ENCODE measurements around the gene ZBED2.

The ZBED2 gene

GRCh38 chr3:111615880-111616279, 20.7 kb upstream of the ZBED2 start:
- DNase-seq (ENCODE audit: low read depth) = no peak
- no peak overlapping the region for H3K4me3 ChIP-seq (ENCODE audit: control insufficient read depth, low read depth, low read length)
- TF ChIP-seq CTCF (IDR thresholded peaks at IDR 0.05; ENCODE audit: control insufficient read depth, insufficient read depth, low read depth, low read length, missing control alignments) = no peak

GRCh38 chr3:111613294-111613693, 18.1 kb upstream of the ZBED2 start:
- no peak for DNase-seq (ENCODE audit: low read depth)
- TF ChIP-seq CTCF (IDR thresholded peaks at IDR 0.05; ENCODE audit: control insufficient read depth, insufficient read depth, low read depth, low read length, missing control alignments) = no peak

GRCh38 chr3:111610612-111611054, 15.5 kb upstream of the ZBED2 start:
- no peak overlapping the region for H3K4me3 ChIP-seq (ENCODE audit: control insufficient read depth, low read depth, low read length)
- TF ChIP-seq CTCF (IDR thresholded peaks at IDR 0.05; ENCODE audit: control insufficient read depth, insufficient read depth, low read depth, low read length, missing control alignments) = no peak
- DNase-seq (ENCODE audit: low read depth) = no peak

More at GRCh38 chr3:111613294-111613693, 18.1 kb upstream of the ZBED2 start:
- H3K4me3 ChIP-seq (ENCODE audit: control insufficient read depth, low read depth, low read length) = no peak overlapping the region

GRCh38 chr3:111610189-111610588, 15.0 kb upstream of the ZBED2 start:
- TF ChIP-seq CTCF (IDR thresholded peaks at IDR 0.05; ENCODE audit: control insufficient read depth, insufficient read depth, low read depth, low read length, missing control alignments) = no peak
- H3K4me3 ChIP-seq (ENCODE audit: control insufficient read depth, low read depth, low read length) = no peak overlapping the region
- no peak for DNase-seq (ENCODE audit: low read depth)

- no peak for DNase-seq (ENCODE audit: low read depth)
- no peak for TF ChIP-seq CTCF (IDR thresholded peaks at IDR 0.05; ENCODE audit: control insufficient read depth, insufficient read depth, low read depth, low read length, missing control alignments)
- no peak overlapping the region for H3K4me3 ChIP-seq (ENCODE audit: control insufficient read depth, low read depth, low read length)
Observed at GRCh38 chr3:111609700-111610099, 14.6 kb upstream of the ZBED2 start.

GRCh38 chr3:111608383-111608782, 13.2 kb upstream of the ZBED2 start:
- no peak for DNase-seq (ENCODE audit: low read depth)
- no peak overlapping the region for H3K4me3 ChIP-seq (ENCODE audit: control insufficient read depth, low read depth, low read length)
- no peak for TF ChIP-seq CTCF (IDR thresholded peaks at IDR 0.05; ENCODE audit: control insufficient read depth, insufficient read depth, low read depth, low read length, missing control alignments)
